GM18858 (cell line): ENCODE results near the gene GCDH.
A peak's percentile ranks its signal among the peaks of the same experiment; 100 is the strongest.

Experiments
- ATAC-seq: cut with Tn5 transposase; IDR thresholded peaks from one replicate; pipeline ENCODE4 v1.9.1; 2021; ENCODE audit not compliant: unreplicated experiment

GCDH gene

DNA sequence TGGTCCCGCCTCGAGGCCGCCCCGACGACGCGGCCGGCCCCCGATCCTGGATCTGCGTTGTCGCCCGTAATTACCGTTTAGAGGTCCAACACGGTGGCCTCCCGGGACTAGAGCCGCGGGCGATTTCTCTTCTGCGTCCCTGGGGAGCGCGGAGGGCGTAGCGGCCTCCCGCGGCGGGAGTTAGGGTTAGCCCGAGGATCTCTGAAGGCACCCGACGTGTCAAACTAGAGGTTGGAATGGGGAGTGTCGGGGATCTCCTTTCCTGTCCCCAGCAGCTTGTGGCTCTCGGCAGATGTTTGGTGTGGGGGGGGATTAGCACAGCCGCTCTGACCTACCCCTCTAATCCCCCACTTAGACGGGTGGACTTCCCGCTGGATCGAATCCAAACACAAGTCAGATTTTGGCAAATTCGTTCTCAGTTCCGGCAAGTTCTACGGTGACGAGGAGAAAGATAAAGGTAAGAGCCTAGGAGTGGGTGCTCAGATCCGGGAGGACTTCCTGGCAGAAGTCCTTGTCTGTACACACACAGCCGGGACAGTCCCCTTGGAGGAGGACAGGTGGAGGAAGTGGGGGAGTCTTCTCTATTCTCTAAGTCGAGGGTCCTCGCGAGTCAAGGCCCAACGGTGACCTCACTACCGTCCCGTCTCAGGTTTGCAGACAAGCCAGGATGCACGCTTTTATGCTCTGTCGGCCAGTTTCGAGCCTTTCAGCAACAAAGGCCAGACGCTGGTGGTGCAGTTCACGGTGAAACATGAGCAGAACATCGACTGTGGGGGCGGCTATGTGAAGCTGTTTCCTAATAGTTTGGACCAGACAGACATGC lies 48.0 kb downstream of the GCDH start:
- no peak for ATAC-seq

DNA sequence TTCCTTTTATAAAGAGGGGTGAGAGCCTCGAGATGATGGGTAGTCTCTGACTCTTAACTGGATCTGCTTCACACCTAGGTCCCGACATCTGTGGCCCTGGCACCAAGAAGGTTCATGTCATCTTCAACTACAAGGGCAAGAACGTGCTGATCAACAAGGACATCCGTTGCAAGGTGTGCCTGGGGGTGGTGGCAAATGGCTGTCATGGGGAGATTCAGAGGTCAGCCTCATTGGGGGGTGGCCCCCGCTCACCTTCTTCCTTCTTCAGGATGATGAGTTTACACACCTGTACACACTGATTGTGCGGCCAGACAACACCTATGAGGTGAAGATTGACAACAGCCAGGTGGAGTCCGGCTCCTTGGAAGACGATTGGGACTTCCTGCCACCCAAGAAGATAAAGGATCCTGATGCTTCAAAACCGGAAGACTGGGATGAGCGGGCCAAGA lies 49.0 kb downstream of the GCDH start:
- no peak for ATAC-seq

DNA sequence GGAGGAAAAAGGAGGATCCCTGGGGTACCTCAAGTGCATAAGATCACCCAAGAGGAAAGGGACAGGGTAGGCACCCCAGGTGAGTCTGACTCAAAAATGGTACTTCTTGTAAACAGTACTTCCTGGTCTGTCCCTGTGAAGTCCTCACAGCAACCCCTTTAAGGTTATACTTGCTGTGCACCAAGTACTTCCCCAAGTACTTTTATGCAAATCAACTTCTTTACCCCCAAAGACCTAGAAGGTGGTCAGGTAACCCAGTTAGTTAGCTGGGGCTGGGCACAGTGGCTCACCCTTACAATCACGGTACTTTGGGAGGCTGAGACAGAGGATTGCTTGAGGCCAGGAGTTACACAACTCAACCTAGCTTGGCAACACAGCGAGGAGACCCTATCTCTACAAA lies 49.9 kb downstream of the GCDH start:
- ATAC-seq = no peak

DNA sequence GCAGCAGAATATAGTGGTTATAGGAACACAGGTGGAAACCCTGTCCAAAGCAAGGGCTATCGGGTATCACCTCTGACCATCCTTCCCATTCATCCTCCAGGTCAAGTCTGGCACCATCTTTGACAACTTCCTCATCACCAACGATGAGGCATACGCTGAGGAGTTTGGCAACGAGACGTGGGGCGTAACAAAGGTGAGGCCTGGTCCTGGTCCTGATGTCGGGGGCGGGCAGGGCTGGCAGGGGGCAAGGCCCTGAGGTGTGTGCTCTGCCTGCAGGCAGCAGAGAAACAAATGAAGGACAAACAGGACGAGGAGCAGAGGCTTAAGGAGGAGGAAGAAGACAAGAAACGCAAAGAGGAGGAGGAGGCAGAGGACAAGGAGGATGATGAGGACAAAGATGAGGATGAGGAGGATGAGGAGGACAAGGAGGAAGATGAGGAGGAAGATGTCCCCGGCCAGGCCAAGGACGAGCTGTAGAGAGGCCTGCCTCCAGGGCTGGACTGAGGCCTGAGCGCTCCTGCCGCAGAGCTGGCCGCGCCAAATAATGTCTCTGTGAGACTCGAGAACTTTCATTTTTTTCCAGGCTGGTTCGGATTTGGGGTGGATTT lies 52.6 kb downstream of the GCDH start:
- no peak for ATAC-seq

DNA sequence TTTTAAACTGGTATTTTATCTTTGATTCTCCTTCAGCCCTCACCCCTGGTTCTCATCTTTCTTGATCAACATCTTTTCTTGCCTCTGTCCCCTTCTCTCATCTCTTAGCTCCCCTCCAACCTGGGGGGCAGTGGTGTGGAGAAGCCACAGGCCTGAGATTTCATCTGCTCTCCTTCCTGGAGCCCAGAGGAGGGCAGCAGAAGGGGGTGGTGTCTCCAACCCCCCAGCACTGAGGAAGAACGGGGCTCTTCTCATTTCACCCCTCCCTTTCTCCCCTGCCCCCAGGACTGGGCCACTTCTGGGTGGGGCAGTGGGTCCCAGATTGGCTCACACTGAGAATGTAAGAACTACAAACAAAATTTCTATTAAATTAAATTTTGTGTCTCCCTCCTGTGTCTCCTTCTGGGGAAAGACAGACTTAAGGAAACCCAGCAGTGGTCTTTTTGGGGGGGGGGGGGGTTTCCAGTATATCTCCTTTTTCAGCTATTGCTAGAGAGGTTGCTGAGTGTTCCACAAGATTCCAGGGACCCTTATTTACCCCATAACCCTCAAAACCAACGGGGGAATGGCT lies 53.2 kb downstream of the GCDH start:
- ATAC-seq = no peak

DNA sequence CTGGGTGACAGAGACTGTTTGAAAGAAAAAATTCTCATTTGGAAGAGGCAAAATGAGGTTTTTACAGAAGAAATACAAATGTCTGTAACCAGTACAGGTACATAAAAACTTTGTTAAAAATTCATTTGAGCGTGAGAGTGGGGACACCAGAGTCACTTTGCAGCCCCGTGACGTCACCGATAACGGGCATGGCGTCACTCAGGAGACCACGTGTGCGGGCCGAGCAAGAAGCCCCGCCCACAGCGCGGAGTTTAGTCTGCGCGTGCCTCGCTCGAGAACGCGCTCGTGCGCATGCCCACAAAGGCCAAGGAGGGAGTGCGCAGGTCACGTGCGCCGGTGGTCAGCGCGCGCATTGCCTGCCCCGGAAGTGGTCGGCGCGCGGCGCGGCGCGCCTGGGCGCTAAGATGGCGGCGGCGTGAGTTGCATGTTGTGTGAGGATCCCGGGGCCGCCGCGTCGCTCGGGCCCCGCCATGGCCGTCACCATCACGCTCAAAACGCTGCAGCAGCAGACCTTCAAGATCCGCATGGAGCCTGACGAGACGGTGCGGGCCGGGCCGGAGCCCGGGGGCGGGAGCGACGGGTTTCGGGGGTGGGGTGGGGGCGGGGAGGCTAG lies 54.6 kb downstream of the GCDH start, which contains the start of gene RAD23A:
RAD23A (plus strand) TSS at position 384 of the 613 bp plus-strand sequence; CDS start at position 471, 87 bp downstream.
- peak; percentile 64 for ATAC-seq

DNA sequence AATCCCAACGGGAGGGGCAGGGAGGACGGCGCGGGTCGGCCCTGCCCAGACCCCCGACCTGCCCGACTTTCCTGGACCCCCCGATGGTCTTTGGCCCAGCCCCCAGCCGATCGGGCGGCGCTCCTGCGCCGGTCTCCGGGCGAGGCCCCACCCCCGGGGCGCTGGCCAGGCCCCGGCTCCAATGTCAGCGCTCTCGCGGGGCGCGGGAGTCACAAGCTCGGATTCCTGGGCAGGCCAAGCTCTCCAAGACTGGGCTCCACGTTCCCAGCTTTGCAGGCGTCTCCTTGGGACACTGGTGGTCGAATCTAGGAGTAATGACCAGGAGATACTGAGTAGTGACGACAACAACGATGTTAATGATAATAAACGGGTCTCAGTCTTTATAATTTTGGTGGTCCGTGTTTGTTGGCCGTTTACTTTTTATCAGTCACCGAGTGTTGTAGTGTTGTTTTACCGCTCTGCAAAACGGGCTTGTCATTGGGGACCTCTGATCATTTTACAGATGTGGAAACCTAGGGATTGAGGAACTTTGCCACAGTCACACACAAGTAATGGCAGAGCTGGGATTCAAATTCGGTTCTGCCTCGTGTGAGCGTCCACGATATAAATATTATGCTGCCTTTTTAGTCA lies 55.2 kb downstream of the GCDH start:
- no peak for ATAC-seq

DNA sequence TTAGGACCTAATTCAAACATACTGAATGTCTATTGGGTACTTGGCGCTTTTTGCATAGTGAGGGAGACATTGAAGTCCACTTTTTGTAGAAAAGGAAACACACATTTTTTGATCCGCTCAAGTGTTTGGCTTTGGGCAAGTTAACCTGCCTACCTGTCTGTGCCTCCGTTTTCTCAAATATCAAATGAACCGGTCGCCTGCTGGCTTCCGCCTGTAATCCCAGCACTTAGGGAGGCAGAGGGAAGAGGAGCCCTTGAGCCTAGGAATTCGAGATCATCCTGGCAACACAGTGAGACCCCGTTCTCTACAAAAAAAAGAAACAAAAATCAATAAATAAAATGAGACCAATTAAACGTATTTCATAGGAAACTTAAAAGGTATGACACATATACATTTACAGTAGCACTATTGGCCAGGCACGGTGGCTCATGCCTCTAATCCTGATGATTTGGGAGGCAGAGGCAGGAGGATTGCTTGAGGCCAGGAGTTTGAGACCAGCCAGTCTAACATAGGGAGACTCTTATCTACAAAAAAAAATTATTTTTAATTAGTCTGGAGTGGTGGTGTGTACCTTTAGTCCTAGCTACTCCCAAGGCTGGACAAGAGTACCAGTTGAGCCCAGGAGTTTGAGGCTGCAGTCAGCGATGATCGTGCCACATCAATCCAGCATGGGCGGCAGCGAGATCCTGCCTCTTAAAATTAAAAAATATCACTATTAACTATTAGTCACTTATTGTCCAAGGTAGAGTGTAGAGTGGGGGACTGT lies 56.0 kb downstream of the GCDH start:
- no peak for ATAC-seq

DNA sequence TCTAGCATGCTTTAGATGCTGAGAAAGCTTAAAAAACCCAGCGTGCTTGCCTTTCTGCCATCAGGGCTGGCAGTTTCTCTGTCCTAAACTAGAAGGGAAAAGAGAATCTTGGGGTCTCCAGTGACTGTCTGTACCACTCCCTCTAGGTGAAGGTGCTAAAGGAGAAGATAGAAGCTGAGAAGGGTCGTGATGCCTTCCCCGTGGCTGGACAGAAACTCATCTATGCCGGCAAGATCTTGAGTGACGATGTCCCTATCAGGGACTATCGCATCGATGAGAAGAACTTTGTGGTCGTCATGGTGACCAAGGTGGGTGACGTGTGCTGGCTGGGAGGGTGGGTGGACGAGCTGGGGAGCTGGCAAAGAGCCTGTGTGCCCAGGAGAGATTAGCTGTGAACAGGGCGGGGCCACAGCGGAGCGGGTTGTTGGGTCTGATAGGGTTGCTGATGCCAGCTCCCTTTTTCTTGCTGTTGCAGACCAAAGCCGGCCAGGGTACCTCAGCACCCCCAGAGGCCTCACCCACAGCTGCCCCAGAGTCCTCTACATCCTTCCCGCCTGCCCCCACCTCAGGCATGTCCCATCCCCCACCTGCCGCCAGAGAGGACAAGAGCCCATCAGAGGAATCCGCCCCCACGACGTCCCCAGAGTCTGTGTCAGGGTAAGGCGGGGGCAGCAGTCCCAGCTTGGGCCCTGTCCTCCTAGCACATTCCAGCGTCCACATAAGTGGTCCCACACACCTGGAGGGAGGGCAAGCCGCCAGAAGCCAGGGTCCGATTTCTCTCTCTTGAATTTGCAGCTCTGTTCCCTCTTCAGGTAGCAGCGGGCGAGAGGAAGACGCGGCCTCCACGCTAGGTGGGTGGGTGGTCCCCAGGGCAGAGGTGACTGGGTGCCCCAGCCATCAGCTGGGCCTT lies 57.0 kb downstream of the GCDH start:
- ATAC-seq = no peak

DNA sequence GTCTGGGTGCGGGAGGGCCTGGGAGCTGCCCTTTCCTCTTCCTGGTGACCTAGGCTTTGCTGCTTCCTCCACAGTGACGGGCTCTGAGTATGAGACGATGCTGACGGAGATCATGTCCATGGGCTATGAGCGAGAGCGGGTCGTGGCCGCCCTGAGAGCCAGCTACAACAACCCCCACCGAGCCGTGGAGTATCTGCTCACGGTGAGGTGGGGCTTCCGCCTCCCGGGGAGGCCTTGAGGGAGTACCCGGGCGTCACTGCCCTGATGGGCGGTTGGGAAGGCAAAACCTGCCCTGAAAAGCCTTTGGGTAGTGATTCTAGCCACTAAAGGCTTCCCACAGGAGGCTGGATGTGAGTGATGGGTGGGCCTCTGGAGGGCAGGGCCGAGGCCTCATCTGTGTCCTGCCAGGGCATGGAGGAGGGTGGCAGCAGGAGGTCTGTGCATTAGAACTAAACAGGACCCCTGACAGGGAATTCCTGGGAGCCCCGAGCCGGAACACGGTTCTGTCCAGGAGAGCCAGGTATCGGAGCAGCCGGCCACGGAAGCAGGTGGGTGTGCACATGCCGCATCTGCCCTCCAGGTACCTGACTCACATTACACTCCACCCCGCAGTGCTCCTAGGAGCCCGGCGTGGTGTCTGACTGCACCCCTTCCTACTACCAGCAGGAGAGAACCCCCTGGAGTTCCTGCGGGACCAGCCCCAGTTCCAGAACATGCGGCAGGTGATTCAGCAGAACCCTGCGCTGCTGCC lies 57.8 kb downstream of the GCDH start:
- no peak for ATAC-seq
